Erythroblast (primary cell): ENCODE results near the gene TVP23A.

Experiments
- DNase-seq, 2 experiments: peaks; one replicate each; lab custom pipeline; 2025; lab: John Stamatoyannopoulos, UW
- GATA1 ChIP-seq: IDR thresholded peaks from 2 replicates; pipeline ENCODE4 v1.6.1; 2011; ENCODE audit warnings: low read depth, mild to moderate bottlenecking, control low read depth, low read length, moderate library complexity
- POLR2A ChIP-seq: IDR thresholded peaks from 2 replicates; pipeline ENCODE4 v1.6.1; 2011; ENCODE audit warnings: mild to moderate bottlenecking, low read length

TVP23A gene

DNA sequence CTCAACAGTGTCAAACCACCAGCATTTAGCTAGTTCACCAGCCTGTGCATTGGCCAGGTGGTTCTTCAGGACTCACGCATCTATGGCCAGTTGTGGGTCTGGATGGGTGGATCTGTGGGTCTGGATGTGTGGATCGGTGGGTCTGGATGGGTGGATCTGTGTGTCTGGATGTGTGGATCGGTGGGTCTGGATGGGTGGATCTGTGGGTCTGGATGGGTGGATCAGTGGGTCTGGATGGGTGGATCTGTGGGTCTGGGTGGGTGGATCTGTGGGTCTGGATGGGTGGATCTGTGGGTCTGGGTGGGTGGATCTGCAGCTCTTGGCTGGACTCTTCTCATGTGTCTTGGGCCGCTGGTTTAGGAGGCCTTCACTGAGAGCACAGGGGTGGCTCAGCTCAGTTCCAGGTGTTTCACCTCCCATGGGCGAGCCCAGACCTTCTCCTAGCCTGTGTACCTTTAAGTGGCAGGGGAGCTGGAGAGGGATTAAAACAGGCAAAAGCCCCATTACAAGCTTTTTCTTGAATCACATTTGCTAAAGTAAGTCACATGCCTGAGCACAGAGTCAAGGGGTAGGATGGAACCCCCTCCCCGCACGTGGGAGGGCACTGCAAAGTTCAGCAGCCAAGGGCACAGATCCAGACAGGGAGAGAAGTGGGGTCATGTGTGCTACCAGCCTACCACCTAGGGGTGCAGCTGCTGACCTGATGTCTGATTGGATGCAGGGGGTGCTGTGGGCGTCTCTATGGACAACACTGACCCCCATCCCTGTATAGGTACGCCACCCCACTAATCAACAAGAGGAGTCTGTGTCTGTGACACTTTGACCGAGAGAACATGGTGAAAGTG, 78.4 kb downstream of the TVP23A start:
- no peak for TF ChIP-seq GATA1
- no peak for TF ChIP-seq POLR2A
- DNase-seq, result no peak

DNA sequence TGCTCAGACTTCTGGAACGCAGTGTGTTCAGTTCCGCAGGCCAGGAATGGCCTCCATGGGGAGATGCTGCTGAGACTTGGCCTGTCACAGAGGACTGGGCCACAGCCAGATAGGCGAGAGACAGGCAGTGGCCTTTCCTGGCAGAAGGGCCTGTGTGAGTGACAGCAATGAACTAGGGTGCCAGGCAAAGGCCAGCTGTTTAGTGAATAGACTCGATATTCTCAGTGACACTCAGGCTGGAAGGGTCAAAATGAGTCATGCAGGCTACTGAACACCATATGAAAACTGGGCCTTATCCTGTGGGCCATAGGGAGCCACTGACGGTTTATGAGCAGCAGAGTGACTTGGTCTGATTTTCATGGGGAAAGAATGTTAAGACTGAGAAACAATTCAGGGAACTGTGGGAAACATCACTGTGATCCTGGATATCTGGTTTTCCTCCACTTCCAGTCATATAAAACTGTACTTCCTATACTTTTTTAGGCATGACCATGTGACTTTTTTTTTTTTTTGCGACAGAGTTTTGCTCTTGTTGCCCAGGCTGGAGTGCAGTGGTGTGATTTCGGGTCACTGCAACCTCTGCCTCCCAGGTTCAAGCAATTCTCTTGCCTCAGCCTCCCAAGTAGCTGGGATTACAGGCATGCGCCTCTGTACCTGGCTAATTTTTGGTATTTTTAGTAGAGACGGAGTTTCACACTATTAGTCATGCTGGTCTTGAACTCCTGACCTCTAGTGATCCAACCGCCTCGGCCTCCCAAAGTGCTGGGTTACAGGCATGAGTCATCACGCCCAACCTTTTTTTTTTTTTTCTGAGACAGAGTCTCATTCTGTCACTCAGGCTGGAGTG, 80.1 kb downstream of the TVP23A start:
- TF ChIP-seq POLR2A (no peak), GATA1 (no peak)
- peak; percentile 41 to 60 for DNase-seq

DNA sequence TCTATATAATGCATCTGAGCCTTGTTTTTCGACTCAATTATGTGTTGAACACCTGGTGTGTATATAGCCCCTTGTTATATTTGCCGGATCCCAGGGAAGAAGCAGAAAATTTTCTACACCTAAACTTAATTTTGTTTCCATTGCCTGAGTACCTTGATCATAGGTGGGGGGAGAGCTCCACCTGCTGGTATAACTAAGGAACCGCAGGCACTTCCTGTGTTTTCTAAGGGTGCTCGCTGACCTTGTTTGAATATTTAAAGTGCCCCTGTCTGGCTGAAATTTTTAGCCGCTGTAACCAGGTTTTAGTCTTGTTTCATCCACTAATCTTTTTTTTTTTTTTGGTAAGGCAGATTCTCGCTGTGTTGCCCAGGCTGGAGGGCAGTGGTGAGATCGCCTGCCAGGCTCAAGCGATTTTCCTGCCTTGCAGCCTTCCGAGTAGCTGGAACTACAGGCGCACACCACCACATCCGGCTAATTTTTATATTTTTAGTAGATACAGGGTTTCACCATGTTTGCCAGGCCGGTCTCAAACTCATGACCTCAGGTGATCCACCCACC, 81.4 kb downstream of the TVP23A start:
- DNase-seq, result peak; percentile 72 to 84
- TF ChIP-seq GATA1 (no peak), POLR2A (no peak)

DNA sequence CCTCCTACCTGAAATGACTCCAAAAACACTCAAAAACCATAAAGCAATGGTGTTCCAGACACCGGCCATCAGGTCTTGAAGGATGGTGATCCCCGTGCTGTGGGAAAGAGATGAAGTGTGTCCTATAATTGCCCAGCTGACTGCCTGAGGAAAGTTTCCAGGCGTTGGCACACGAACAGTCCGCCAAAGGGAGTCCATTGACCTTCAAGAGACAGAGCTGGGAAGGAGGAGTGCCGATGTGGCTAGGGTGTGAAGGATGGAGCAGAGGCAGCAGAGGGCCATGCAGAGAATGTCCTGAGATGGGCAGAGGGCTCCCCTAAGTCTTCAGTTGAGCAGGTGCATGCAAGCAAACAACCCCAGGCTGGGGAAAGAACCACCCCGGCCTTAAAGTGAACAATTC, 86.8 kb downstream of the TVP23A start:
- TF ChIP-seq GATA1 (no peak), POLR2A (no peak)
- DNase-seq, result no peak

DNA sequence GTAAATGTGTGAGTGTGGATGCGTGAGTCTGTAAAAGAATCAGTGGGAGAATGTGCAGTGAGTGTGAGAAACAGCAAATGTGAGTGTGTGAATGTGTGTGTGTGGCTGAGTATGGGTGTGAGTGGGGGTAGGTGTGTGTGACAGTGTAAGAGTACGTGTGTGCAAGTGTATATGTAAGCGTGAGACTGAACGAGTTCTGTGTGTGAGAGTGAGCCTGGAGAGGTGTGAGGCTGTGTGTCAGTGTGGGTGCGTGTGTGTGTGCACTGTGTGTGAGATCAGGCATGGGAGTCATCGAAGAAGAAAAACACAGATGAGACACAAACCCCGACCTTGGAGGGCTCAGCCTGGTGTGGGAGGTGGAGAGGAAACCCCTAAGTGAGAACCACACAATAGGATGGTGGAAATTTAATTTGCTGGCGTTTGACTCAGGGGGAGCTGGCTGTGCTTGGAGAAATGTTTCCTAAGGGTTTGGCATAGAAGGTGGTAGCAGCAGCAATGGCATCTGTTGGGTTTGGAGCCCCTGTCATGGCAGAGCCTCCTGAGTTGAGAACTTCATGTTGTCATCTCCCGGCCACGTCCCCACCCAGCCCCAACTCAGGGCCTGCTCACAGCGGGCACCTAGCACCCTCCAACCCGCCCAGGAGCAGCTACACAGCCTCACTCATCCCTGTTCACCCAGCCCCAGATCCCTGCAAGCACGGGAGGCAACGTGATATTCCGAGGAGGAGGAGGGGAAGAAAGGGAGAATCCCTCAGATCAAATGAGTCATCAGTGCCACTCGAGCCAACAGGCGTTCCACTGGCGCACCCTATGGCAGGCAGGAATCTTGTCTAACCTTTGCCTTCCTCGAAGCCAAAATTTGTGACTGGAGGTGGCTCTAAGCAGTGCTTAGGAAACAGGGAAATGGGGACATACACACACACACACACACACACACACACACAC, 89.2 kb downstream of the TVP23A start:
- no peak for TF ChIP-seq GATA1
- TF ChIP-seq POLR2A, result no peak
- no peak for DNase-seq

DNA sequence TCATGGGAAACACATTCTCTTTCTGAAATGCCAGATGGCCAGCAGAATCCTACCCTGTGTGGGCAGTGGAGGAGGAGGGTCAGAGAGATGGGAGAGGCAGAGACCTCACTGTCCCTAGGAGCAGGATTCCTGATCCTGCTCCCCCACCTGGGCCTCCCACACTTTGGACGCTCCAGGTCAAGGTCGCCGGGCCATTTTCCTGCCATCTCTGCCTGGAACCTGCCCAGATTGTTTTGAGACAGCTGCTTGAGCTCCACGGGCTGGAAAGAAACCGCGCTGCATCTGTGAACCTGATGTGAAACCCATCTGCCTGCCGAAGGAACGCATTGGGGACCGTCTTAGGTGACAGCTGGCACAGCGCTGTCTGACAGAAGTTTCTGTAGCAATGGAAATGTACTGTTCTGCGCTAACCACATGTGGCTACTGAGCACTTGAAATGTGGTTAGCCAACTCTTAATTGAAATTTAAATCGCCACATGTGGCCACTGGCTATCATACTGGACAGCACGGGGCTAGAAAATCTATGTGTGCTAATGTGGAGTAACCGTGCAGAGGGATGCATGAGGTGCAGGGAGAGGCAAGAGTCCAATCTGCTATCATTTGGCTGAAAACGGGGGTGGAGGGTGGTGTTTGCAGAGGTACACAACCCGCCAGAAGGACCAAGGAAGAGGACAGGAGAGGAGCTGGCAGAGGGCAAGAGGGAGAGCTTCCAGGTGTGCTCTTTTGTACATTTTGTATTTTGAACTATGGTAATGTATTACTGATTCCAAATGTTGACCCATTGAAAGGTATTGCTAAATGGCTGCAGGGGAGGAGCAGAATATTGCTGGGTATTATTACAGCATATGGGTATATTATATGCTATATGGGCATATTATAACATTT, 90.3 kb downstream of the TVP23A start:
- no peak for TF ChIP-seq POLR2A
- no peak for TF ChIP-seq GATA1
- no peak for DNase-seq
